Fibroblast of villous mesenchyme (primary cell): ENCODE results near the gene PLPPR3. TPM values are rescaled to one million over a fixed set of nuclear protein-coding genes. Genes with fewer than 3 reads are reported as not detected.

ENCODE experiments used
- DNase-seq: peaks from one replicate; pipeline ENCODE4 v3.0.0-alpha.2; 2010; ENCODE audit warnings: low read depth
- H3K4me3 ChIP-seq: 2 replicates; pipeline ENCODE4 v1.5.1; 2011; ENCODE audit warnings: low read depth, mild to moderate bottlenecking, low read length
- CTCF ChIP-seq: IDR thresholded peaks from 2 replicates; pipeline ENCODE4 v1.5.1; 2012; ENCODE audit warnings: low read depth, mild to moderate bottlenecking, low read length; ENCODE audit not compliant: insufficient read depth
- total RNA-seq: library from RNA; depleted of rRNA; stranded (reverse); fragments of >200 nt; gene quantifications from 2 replicates; pipeline ENCODE4 v1.2.3, GENCODE V29; 2012

PLPPR3 gene
- total RNA-seq, 1 donor, result 0.86 TPM

- no peak for TF ChIP-seq CTCF
- H3K4me3 ChIP-seq, result no peak overlapping the region
- DNase-seq, result no peak
These were observed 34.2 kb downstream of the PLPPR3 start for GRCh38 chr19:787536-787935.

- no peak overlapping the region for H3K4me3 ChIP-seq
- TF ChIP-seq CTCF, result no peak
- no peak for DNase-seq
These were observed 37.2 kb downstream of the PLPPR3 start for GRCh38 chr19:784541-784940.

DNA sequence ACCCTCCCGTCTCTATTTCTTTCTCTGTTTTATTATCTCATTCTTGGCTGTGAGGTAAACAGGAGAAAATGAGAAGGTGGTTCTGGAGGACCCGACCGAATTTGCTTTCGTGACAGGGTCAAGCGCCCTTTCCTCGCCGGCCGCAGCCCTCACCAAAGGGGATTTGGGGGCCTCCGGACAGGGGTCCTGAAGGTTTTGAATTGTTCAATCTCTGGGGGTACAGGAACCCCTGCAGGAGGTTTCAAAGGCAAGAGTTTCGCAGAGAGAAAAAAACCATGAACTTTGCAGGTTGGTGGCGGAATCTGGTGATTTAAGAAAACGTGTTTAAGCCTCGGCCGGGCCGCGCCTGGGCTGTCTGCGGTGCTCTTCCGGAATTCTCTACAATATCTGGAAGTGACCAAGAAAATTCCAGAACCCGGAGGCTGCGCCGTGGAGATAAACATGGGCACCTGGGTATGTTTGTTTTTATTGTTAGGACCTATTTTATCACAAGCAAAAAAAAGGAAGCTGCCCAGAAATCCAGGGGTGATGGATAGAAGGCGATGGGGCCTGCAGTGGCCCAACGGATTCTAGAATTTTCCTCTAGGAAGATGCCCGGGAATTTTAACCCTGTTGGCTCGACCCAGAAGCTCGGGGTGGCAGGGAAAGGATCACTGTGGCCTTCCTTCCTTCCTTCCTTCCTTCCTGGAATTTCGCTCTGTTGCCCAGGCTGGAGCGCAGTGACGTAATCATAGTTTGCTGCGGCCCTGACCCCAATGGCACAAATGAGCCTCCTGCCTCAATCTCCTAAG lies 38.7 kb downstream of the PLPPR3 start:
- no peak for TF ChIP-seq CTCF
- DNase-seq, result no peak
- H3K4me3 ChIP-seq, result peak overlapping the region; percentile 36

GRCh38 chr19:782185-782877 lies 39.4 kb downstream of the PLPPR3 start:
- H3K4me3 ChIP-seq, result peak overlapping the region; percentile 36
- no peak for DNase-seq
- no peak for TF ChIP-seq CTCF

- peak overlapping the region; percentile 36 for H3K4me3 ChIP-seq
- no peak for DNase-seq
- no peak for TF ChIP-seq CTCF
These were observed 40.0 kb downstream of the PLPPR3 start for GRCh38 chr19:781800-782184.

DNA sequence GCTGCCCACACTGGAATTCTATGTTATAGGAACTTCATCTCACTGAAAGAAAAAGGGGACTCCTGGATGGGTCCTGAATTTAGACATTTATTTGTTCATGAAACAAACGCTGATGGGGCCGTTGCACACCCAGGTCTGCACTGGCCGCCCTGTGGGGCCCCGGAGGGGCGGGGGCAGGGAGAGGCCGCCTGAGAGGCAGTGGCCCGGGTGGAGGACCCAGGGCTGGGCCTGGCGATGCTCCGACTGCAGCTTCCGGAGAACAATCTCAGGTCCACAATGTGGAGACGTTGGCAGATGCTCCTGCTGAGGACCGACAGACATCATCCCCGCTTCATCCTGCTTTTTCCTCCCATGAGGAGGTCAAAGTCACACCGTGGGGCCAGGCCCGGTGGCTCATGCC lies 40.8 kb downstream of the PLPPR3 start:
- TF ChIP-seq CTCF, result no peak
- DNase-seq, result no peak
- no peak overlapping the region for H3K4me3 ChIP-seq
